ENCODE results near the gene PRXL2C. TPM values are rescaled to one million over a fixed set of nuclear protein-coding genes. Genes with fewer than 3 reads are reported as not detected.
"Not testable (repeated sequence)": the region's sequence is repeated elsewhere in the genome, so short reads cannot be mapped to it uniquely, and the experiment has no call there.

Gene PRXL2C
- total RNA-seq (2014; rRNA removed; shearing (Covaris generic)) (13.7 and 17.5 TPM in 2 replicates), polyA plus RNA-seq (2016; fragmentation: Nextera tagmentation; extraction: Ambion mirVana) (22.5 and 23.6 TPM in 2 replicates)

- Histone ChIP-seq H3K4me1 (ENCODE audit: insufficient read depth) (peaks cover 25% of the 10 kb centered on the region), H3K9ac (peak within 1 kb of the TSS; percentile 91)
Observed at GRCh38 chr9:96655198-96655851, at the start of gene PRXL2C. Gene PRXL2C, minus strand, starts transcription at chr9:96655317. Its CDS starts 36 bp downstream, at chr9:96655281.

GRCh38 chr9:96700721-96701375 is 45.7 kb upstream of the PRXL2C start:
- H3K9me3 ChIP-seq (ENCODE audit: low read depth); H3K9me2 ChIP-seq (ENCODE audit: insufficient read depth); H3K36me3 ChIP-seq (ENCODE audit: low read depth); H3K27me3 ChIP-seq (replicated peaks; ENCODE audit: insufficient read depth); H3K9ac ChIP-seq; H3K4me3 ChIP-seq; H3K27ac ChIP-seq; H4K20me1 ChIP-seq (ENCODE audit: insufficient read depth); H3F3A ChIP-seq (ENCODE audit: insufficient read depth); H3K4me1 ChIP-seq (ENCODE audit: insufficient read depth); DNase-seq; H2AFZ ChIP-seq; H3K79me2 ChIP-seq (ENCODE audit: insufficient read depth); H3K4me2 ChIP-seq (ENCODE audit: unreplicated experiment); in situ Hi-C loops (cut with MboI): not testable (repeated sequence)
- WGBS, 2 experiments (ENCODE audit: low coverage in 1 of 2, low lambda C conversion rate in 2 of 2, missing lambda C conversion rate in 2 of 2): 70 to 81% methylated on average over 19 to 25 of the region's 30 CpGs

More at GRCh38 chr9:96655198-96655851, at the start of gene PRXL2C:
- Histone ChIP-seq H3K79me2 (ENCODE audit: insufficient read depth) (no peaks in the 10 kb centered on the region), H3K27ac (peak within 1 kb of the TSS; percentile 96), H3K4me3 (peak within 1 kb of the TSS; percentile 78), H3K36me3 (ENCODE audit: low read depth) (no peaks in the 10 kb centered on the region), H3K27me3 (replicated peaks; ENCODE audit: insufficient read depth) (no peaks in the 10 kb centered on the region), H3K4me2 (ENCODE audit: unreplicated experiment) (peak within 1 kb of the TSS; percentile 77), H3F3A (ENCODE audit: insufficient read depth) (peaks cover 33% of the 10 kb centered on the region), H4K20me1 (ENCODE audit: insufficient read depth) (no peaks in the 10 kb centered on the region), H3K9me2 (ENCODE audit: insufficient read depth) (no peaks in the 10 kb centered on the region), H2AFZ (peak within 1 kb of the TSS; percentile 77), H3K9me3 (ENCODE audit: low read depth) (no peaks in the 10 kb centered on the region)
- in situ Hi-C loops (cut with MboI): no loop called here
- whole genome bisulfite sequencing, 2 experiments (ENCODE audit: low coverage in 1 of 2, low lambda C conversion rate in 2 of 2, missing lambda C conversion rate in 2 of 2): 15 to 27% methylated on average over 30 to 56 of the region's 57 CpGs
- TF ChIP-seq EZH2phosphoT487 (IDR thresholded peaks at IDR 0.05; ENCODE audit: insufficient read depth, low read depth) (no peak), EZH2 (IDR thresholded peaks at IDR 0.05; ENCODE audit: insufficient read depth, poor library complexity, severe bottlenecking) (no peak)
- DNase-seq: peak; percentile 88

- H3K4me1 ChIP-seq (ENCODE audit: insufficient read depth): no peaks in the 10 kb centered on the region
- H3K27me3 ChIP-seq (replicated peaks; ENCODE audit: insufficient read depth): no peaks in the 10 kb centered on the region
- no peak for TF ChIP-seq EZH2phosphoT487 (IDR thresholded peaks at IDR 0.05; ENCODE audit: insufficient read depth, low read depth)
- TF ChIP-seq EZH2 (IDR thresholded peaks at IDR 0.05; ENCODE audit: insufficient read depth, poor library complexity, severe bottlenecking): no peak
- no peak for DNase-seq
- 12 to 40% methylated on average over 1 of the region's 1 CpG for WGBS, 2 experiments (ENCODE audit: low coverage in 1 of 2, low lambda C conversion rate in 2 of 2, missing lambda C conversion rate in 2 of 2)
- no peak overlapping the region for H2AFZ ChIP-seq
- H3K9ac ChIP-seq: no peak overlapping the region
- H3K4me3 ChIP-seq: no peak overlapping the region
- no peaks in the 10 kb centered on the region for H4K20me1 ChIP-seq (ENCODE audit: insufficient read depth)
- no peaks in the 10 kb centered on the region for H3K9me2 ChIP-seq (ENCODE audit: insufficient read depth)
- no peak overlapping the region for H3K27ac ChIP-seq
- H3K9me3 ChIP-seq (ENCODE audit: low read depth): no peaks in the 10 kb centered on the region
- H3K79me2 ChIP-seq (ENCODE audit: insufficient read depth): no peaks in the 10 kb centered on the region
- no peak overlapping the region for H3K4me2 ChIP-seq (ENCODE audit: unreplicated experiment)
- no peaks in the 10 kb centered on the region for H3F3A ChIP-seq (ENCODE audit: insufficient read depth)
- in situ Hi-C loops (cut with MboI): no loop called here
- H3K36me3 ChIP-seq (ENCODE audit: low read depth): no peaks in the 10 kb centered on the region
Observed at GRCh38 chr9:96691326-96691725, 36.2 kb upstream of the PRXL2C start.

- H3K4me1 ChIP-seq (ENCODE audit: insufficient read depth): no peaks in the 10 kb centered on the region
- H4K20me1 ChIP-seq (ENCODE audit: insufficient read depth): no peaks in the 10 kb centered on the region
- no peak overlapping the region for H3K9ac ChIP-seq
- no peaks in the 10 kb centered on the region for H3K9me3 ChIP-seq (ENCODE audit: low read depth)
- no peaks in the 10 kb centered on the region for H3K79me2 ChIP-seq (ENCODE audit: insufficient read depth)
- H3K27ac ChIP-seq: no peak overlapping the region
- 63 to 65% methylated on average over 8 of the region's 8 CpGs for WGBS, 2 experiments (ENCODE audit: low coverage in 1 of 2, low lambda C conversion rate in 2 of 2, missing lambda C conversion rate in 2 of 2)
- H2AFZ ChIP-seq: no peak overlapping the region
- H3K36me3 ChIP-seq (ENCODE audit: low read depth): no peaks in the 10 kb centered on the region
- H3F3A ChIP-seq (ENCODE audit: insufficient read depth): 0 out of 2 replicates have a peak, but pooled peaks cover 4% of the 10 kb centered on the region
- in situ Hi-C loops (cut with MboI): no loop called here
- no peak for DNase-seq
- H3K9me2 ChIP-seq (ENCODE audit: insufficient read depth): no peaks in the 10 kb centered on the region
- H3K4me3 ChIP-seq: no peak overlapping the region
- no peak for TF ChIP-seq EZH2phosphoT487 (IDR thresholded peaks at IDR 0.05; ENCODE audit: insufficient read depth, low read depth)
- no peak for TF ChIP-seq EZH2 (IDR thresholded peaks at IDR 0.05; ENCODE audit: insufficient read depth, poor library complexity, severe bottlenecking)
- no peak overlapping the region for H3K4me2 ChIP-seq (ENCODE audit: unreplicated experiment)
- no peaks in the 10 kb centered on the region for H3K27me3 ChIP-seq (replicated peaks; ENCODE audit: insufficient read depth)
Observed at GRCh38 chr9:96688745-96689464, 33.8 kb upstream of the PRXL2C start.

Measured in GM23248 (cell line).